ENCODE data around the gene PAPOLB.

PAPOLB gene

DNA sequence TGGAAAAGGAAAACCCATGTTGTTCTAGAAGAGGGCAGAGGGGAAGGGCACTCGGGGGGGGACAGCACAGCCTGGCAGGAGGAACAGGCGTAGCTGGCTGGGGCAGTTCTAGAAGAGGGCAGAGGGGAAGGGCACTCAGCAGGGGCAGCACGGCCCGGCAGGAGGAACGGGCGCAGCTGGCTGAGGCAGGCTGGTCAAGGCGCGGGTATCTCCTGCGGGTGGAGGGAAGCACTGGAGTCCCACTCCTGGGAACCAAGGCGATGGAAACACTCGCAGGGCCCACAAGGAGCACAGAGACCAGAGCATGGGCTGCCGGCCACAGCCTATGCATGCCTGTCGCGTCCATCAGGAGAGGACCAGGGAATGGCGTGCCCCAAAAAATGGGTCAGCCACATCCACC lies 36.7 kb downstream of the PAPOLB start:
- DNase-seq (ENCODE audit: insufficient read length, low spot score) = no peak
- no peak for FAIRE-seq

GRCh38 chr7:4824120-4824775 lies 37.6 kb downstream of the PAPOLB start:
- DNase-seq (ENCODE audit: insufficient read length, low spot score) (no peak), FAIRE-seq (no peak)

DNA sequence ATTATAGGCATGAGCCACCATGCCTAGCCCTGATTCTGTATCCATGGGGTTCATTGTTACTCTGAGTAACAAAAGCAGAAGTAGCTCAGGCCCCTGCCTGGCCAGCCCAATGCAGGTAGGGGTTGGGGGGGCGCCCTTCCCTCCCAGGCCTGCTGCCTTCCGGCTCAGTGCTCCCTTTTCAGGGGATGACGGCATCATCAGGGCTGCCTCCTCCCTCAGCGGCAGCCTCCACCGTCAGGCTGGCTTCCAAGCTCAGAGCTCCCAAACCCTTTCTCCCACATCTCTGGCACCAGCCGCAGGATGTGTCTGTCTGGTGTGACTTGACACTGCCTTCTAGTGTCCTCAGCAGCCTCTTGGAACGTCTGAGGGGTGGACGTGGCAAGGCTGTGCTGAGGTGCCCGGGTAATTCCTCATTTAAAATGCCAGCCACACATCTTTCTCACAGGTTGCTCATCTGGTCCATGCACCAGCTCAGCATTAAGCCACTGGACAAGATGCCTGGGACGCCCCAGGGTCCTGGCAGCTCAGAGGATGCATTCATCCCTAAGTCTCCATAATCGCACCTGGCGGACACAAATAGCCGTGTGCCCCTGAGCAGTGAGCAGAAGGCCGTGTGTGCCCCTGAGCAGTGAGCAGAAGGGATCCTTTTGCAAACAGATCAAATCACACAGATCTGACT lies 38.2 kb downstream of the PAPOLB start:
- no peak for FAIRE-seq
- no peak for DNase-seq (ENCODE audit: insufficient read length, low spot score)

DNA sequence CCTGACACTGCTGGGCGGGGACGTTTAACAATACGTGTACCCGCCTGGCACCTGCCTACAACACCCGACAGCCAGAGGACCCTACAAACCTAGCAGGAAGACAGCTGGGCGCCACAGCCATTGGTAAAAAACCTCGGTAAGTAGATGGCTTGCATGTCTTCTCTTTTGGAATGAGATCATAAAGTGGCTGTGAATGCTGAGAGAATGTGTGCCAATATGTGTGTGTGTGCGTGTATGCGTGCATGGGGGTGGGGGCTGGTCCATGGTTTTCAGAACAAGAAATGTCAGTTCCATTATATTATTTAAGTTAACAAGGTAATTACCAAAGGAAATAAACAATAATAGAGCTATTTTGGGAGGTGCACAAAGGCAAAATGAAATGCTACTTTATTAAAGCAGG lies 39.2 kb downstream of the PAPOLB start:
- no peak for DNase-seq (ENCODE audit: insufficient read length, low spot score)

DNA sequence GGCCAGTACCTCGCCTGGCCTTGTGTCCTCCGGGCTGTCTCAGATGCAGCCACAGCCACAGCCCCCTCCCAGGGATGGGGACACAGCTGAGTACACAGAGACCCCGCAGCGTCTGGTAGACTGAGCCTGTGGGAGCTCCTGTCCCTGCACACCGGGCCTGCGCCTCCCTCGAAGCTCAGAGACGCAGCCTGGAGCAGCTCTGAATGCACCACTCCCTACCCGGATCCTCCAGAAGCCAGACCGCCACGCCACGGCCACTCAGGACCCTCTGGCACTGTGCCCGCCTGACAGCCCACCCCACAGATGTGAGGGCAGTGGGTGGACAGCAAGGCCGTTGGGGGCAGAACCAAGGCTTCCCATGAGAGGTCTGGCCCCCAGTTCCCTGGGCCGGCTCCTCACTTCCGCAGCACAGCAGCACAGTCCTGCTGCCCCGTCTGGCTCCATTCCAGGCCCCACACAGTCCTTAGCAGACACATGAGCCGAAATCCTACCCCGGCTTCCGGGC lies 40.8 kb downstream of the PAPOLB start:
- FAIRE-seq = no peak

More for the DNA sequence above, 39.2 kb downstream of the PAPOLB start:
- no peak for FAIRE-seq

DNA sequence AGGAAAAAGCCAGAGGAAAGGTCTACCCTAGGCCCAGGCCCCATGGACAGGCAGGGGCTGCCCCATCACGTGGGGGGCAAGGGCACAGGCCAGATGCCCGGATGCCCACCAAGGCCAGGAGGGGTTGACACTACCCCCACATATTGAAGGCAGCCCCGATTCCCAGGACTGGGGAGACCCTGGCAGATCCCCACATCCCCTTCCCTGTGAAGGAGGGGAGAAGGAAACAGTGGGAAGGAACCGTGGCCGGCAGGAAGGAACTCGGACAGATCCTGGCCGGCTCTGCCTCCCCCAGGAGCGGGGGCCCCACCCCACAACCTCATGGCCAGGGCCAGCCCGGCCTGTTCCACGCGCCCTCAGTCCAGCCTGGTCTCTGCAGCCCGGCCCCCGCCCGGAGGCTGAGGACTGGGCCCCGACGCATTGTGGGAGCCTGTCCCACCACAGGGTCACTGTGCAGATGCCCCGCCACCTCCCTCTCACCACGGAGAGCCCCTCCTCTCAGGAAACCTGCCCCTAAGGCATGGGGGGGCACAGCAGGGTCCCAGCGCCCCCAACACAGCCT lies 41.3 kb downstream of the PAPOLB start:
- FAIRE-seq = no peak

More for the DNA sequence above, 40.8 kb downstream of the PAPOLB start:
- DNase-seq (ENCODE audit: insufficient read length, low spot score) = no peak

GRCh38 chr7:4819560-4820404 lies 42.0 kb downstream of the PAPOLB start:
- DNase-seq (ENCODE audit: insufficient read length, low spot score) = no peak
- FAIRE-seq = no peak

More for the DNA sequence above, 41.3 kb downstream of the PAPOLB start:
- DNase-seq (ENCODE audit: insufficient read length, low spot score) = no peak

GRCh38 chr7:4818000-4818794 lies 43.6 kb downstream of the PAPOLB start:
- FAIRE-seq (no peak), DNase-seq (ENCODE audit: insufficient read length, low spot score) (no peak)

DNA sequence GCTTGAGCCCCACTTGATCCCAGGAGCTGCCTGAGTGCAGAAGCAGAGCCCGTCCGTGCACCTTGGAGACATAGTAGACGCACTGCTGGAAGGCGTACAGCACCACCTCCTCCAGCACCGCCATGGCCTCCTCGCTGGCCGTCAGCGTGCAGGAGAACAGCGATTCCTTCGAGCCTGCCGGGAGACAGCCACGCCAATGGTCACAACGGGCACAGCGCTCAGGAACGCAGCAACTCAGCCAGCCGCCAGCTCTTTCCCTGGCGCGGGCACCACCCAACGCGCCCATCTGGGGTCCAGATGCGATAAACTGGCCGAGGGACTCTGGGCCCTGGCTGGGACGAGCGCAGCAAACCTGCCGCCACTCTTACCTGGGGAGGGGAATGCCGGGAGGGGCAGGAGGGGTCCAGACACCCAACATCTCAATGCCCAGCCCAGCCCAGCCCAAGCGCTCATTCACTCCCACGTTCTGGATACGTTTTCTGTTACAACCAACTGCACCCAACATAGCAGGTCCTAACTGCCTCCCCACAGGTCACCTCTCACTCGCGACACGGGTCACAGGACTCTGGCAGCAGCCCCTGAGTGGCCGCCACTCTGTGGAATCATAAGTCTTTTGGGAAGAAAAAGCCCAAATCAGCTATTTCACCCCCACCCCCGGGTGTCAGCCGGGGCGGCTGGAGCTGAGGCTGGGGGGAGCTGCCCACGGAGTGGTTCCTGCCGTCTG lies 44.5 kb downstream of the PAPOLB start:
- FAIRE-seq (no peak), DNase-seq (ENCODE audit: insufficient read length, low spot score) (no peak)

- DNase-seq (ENCODE audit: insufficient read length, low spot score) = no peak
- FAIRE-seq = no peak
Observed at GRCh38 chr7:4816419-4817080, 45.3 kb downstream of the PAPOLB start.

DNA sequence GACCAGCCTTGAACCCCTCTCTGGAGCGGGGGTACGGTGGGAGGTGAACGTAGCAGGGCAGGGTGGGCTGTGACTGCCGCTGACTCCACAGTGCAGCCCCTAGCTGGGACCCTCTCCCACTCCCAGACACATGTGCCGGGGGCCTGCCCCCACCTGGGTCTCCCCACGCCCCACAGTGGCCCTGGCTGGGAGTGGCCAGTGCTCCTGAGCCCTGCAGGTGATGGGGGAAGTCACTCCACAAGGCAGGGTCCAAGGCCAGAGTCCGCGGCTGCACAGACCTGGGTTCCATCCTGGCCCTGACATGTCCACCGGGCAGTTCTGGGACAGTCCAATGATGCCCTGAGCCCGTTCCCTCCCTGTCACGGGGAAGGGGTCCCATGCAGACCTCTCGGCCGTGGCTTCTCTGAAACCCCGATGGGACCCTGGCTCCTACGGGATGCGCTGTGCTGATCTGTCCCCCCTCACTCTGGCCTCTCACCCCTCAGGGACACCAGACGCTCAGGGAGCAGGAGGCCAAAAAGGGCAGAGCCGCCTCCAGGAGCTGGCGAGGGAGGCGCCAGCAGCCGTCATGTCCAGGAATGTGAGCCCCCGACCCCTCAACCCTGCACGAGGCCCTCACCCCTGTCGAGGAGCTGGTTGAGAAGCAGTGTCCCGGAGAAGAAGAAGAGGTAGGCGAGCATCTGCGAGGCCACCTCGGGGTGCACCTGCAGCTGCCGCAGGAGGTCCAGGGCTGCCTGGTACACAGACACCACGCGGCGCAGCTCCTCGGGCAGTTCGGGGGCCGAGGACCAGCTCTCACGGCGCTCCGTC lies 46.0 kb downstream of the PAPOLB start:
- DNase-seq (ENCODE audit: insufficient read length, low spot score) (no peak), FAIRE-seq (no peak)

DNA sequence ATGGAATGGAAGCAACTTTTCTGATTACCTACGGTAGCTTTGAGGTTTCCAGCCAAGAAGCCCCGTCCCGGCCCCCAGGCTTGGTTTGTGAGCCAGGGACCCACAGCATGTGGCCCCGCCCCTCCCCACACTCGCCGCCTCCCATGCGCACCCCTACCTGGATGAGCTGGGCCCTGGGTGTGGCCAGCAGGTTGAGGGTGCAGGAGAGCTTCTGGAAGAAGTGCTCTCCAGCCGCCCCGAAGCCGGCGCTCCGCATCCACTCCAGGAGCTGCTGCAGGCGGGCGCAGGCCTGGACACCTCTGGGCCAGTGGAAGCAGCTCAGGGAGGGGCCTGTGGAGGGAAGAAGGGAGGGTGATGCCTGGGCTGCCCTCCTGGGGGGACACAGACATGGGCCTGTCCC lies 46.7 kb downstream of the PAPOLB start:
- FAIRE-seq = no peak
- no peak for DNase-seq (ENCODE audit: insufficient read length, low spot score)

DNA sequence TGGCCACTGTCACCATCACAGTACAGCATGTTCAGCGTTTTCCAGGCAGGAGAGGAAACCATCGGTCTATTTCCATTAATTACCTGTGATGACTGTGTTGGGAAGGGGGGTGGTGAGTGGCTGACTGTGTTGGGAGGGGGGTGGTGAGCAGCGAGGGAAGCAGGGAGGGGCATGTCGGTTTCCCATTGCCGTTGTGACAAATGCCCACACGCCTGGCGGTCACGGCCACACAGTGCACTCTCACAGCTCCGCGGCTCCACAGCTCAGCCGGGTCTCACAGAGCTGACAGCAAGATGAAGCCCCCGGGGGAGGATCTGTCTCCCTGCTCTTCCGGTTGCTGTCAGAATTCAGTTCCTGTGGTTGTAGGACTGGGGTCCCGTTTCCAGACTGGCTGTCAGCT lies 47.4 kb downstream of the PAPOLB start:
- DNase-seq (ENCODE audit: insufficient read length, low spot score) (no peak), FAIRE-seq (no peak)

GRCh38 chr7:4809666-4810065 lies 52.2 kb downstream of the PAPOLB start:
- FAIRE-seq = no peak
- DNase-seq (ENCODE audit: insufficient read length, low spot score) = no peak

DNA sequence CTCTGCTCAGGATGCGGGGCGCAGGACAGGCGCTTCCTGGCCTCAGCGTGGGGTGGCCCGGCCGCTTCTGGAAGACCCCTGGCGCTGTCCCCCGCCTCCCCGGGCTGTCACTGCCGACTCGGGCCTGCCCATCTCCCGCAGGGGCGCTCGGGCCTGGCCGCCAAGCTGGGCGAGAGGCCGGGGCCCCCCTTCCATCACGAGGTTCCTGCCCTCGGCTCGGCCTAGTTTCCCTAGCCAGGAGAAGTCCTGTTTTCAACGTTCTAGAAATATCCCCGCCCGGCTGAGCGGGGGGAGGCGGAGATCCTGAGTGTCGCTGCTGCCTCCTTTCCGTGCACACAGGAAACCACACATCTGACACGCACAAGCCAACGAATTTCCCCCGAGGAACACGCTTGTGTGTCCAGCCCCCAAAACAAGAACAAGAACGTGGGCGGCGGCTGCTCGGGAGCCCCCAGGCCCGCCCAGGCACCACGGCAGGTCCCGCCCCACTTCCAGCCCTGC lies 52.7 kb downstream of the PAPOLB start:
- DNase-seq (ENCODE audit: insufficient read length, low spot score) (no peak), FAIRE-seq (no peak)

DNA sequence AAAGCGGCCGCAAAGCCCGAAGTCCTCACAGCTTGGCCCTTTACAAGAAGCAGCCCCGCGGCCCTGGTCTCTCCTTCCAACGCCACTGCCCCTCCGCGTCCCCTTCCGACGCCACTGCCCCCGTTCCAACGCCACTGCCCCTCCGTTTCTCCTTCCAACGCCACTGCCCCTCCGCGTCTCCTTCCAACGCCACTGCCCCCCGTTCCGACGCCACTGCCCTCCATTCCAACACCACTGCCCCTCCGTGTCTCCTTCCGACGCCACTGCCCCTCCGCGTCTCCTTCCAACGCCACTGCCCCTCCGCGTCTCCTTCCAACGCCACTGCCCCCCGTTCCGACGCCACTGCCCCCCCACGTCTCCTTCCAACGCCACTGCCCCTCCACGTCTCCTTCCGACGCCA lies 53.3 kb downstream of the PAPOLB start:
- no peak for FAIRE-seq
- DNase-seq (ENCODE audit: insufficient read length, low spot score) = no peak

DNA sequence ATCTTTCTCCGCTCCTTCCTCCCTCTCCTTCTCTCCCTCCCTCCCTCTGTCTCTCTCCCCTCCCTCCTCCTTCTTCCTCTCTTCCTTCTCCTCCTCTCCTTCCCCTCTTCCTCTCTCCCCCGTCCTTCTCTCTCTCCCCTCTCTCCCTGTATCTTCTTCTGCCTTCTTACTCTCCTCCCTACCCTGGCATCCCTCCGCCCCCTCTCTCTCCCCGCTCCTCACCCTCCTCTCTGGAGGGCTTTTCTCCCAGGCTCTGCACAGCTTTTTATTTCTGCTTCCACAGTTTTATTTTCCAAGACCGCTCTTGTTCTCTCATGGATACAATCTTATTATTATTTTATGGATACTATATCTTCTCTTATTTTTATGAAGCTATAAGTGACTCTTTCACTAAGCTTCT lies 53.8 kb downstream of the PAPOLB start:
- no peak for DNase-seq (ENCODE audit: insufficient read length, low spot score)

More for the DNA sequence above, 53.8 kb downstream of the PAPOLB start:
- FAIRE-seq = no peak
